ENCODE measurements around the gene SRBD1. TPM values are rescaled to one million over a fixed set of nuclear protein-coding genes. Genes with fewer than 3 reads are reported as not detected.

Gene SRBD1
- 35.0 TPM for polyA plus RNA-seq (2013)

GRCh38 chr2:45611020-45611859, at the start of gene SRBD1:
TSS of gene SRBD1 (minus strand) at chr2:45611267. CDS start at chr2:45605441, 5,826 bp downstream.
- POLR2A ChIA-PET, result interaction anchor here (0.7 to 1.3 kb wide), 2 partner anchors 23 to 338 kb away, joined by 4 to 8 read pairs; no protein-coding TSS in a partner anchor
- WGBS (ENCODE audit: insufficient coverage), result under 1% methylated on average over 32 of the region's 44 CpGs
- H3K36me3 ChIP-seq (ENCODE audit: control insufficient read depth in 4 of 4, insufficient read depth in 4 of 4, low read length in 3 of 4), result no peaks in the 10 kb centered on the region
- H3K27ac ChIP-seq (ENCODE audit: insufficient read depth in 1 of 2, low read depth in 1 of 2, low read length in 2 of 2, poor library complexity in 1 of 2, severe bottlenecking in 2 of 2), result peak within 1 kb of the TSS; percentile 74 to 92
- no peaks in the 10 kb centered on the region for H3K27me3 ChIP-seq (replicated peaks in 2 of 5; ENCODE audit: control insufficient read depth in 4 of 5, insufficient read depth in 5 of 5, low read length in 4 of 5)
- DNase-seq, result peak; percentile 94 to 96 (median 95)
- H3K4me1 ChIP-seq (ENCODE audit: control extremely low read depth in 1 of 4, control insufficient read depth in 4 of 4, insufficient read depth in 4 of 4, low read length in 3 of 4), result peaks cover 10 to 31% (median 21%) of the 10 kb centered on the region in 4 experiments
- CTCF ChIA-PET, result interaction anchor here (0.7 to 1.8 kb wide), 3 partner anchors 23 to 50 kb away, joined by 3 to 8 read pairs (median 3); no protein-coding TSS in a partner anchor
- H3K4me3 ChIP-seq (ENCODE audit: control insufficient read depth in 1 of 7, extremely low read depth in 1 of 7, insufficient read depth in 4 of 7, low read depth in 2 of 7, low read length in 6 of 7), result peak within 1 kb of the TSS; percentile 50 to 97 (median 85)
- H3K9me3 ChIP-seq (ENCODE audit: control extremely low read depth in 1 of 5, control insufficient read depth in 4 of 5, insufficient read depth in 2 of 5, low read depth in 1 of 5, low read length in 4 of 5), result no peaks in the 10 kb centered on the region

GRCh38 chr2:45654250-45654649, 43.2 kb upstream of the SRBD1 start:
- CTCF ChIA-PET, result interaction anchor here (1.2 to 1.3 kb wide), 2 partner anchors 19 to 29 kb away, joined by 3 to 4 read pairs; no protein-coding TSS in a partner anchor
- Histone ChIP-seq H3K9me3 (ENCODE audit: control extremely low read depth in 1 of 5, control insufficient read depth in 4 of 5, insufficient read depth in 2 of 5, low read depth in 1 of 5, low read length in 4 of 5) (no peaks in the 10 kb centered on the region), H3K4me1 (ENCODE audit: control extremely low read depth in 1 of 4, control insufficient read depth in 4 of 4, insufficient read depth in 4 of 4, low read length in 3 of 4) (peaks cover 3 to 30% (median 25%) of the 10 kb centered on the region in 4 experiments), H3K4me3 (ENCODE audit: control insufficient read depth in 1 of 7, extremely low read depth in 1 of 7, insufficient read depth in 4 of 7, low read depth in 2 of 7, low read length in 6 of 7) (no peak overlapping the region), H3K27ac (ENCODE audit: insufficient read depth in 1 of 2, low read depth in 1 of 2, low read length in 2 of 2, poor library complexity in 1 of 2, severe bottlenecking in 2 of 2) (no peak overlapping the region), H3K36me3 (ENCODE audit: control insufficient read depth in 4 of 4, insufficient read depth in 4 of 4, low read length in 3 of 4) (no peaks in the 10 kb centered on the region), H3K27me3 (replicated peaks in 2 of 5; ENCODE audit: control insufficient read depth in 4 of 5, insufficient read depth in 5 of 5, low read length in 4 of 5) (no peaks in the 10 kb centered on the region)
- POLR2A ChIA-PET, result no interaction called here
- no peak for DNase-seq
- 91% methylated on average over 3 of the region's 3 CpGs for WGBS (ENCODE audit: insufficient coverage)

- peak overlapping the region in 5 of 7 experiments; percentile 82 to 92 (median 88) for H3K4me3 ChIP-seq (ENCODE audit: control insufficient read depth in 1 of 7, extremely low read depth in 1 of 7, insufficient read depth in 4 of 7, low read depth in 2 of 7, low read length in 6 of 7)
- WGBS (ENCODE audit: insufficient coverage), result 93% methylated on average over 4 of the region's 5 CpGs
- no peaks in the 10 kb centered on the region for H3K36me3 ChIP-seq (ENCODE audit: control insufficient read depth in 4 of 4, insufficient read depth in 4 of 4, low read length in 3 of 4)
- H3K27ac ChIP-seq (ENCODE audit: insufficient read depth in 1 of 2, low read depth in 1 of 2, low read length in 2 of 2, poor library complexity in 1 of 2, severe bottlenecking in 2 of 2), result no peak overlapping the region
- H3K9me3 ChIP-seq (ENCODE audit: control extremely low read depth in 1 of 5, control insufficient read depth in 4 of 5, insufficient read depth in 2 of 5, low read depth in 1 of 5, low read length in 4 of 5), result no peaks in the 10 kb centered on the region
- CTCF ChIA-PET, result interaction anchor here (1.2 to 2.1 kb wide), 4 partner anchors 9 to 79 kb away, joined by 3 to 12 read pairs (median 4); no protein-coding TSS in a partner anchor
- POLR2A ChIA-PET, result no interaction called here
- DNase-seq, result no peak
- H3K4me1 ChIP-seq (ENCODE audit: control extremely low read depth in 1 of 4, control insufficient read depth in 4 of 4, insufficient read depth in 4 of 4, low read length in 3 of 4), result peaks cover 3 to 32% (median 25%) of the 10 kb centered on the region in 4 experiments
- no peaks in the 10 kb centered on the region for H3K27me3 ChIP-seq (replicated peaks in 2 of 5; ENCODE audit: control insufficient read depth in 4 of 5, insufficient read depth in 5 of 5, low read length in 4 of 5)
Measured at GRCh38 chr2:45653122-45653913, 42.3 kb upstream of the SRBD1 start.

- WGBS (ENCODE audit: insufficient coverage), result under 1% methylated on average over 44 of the region's 53 CpGs
- H3K27ac ChIP-seq (ENCODE audit: insufficient read depth in 1 of 2, low read depth in 1 of 2, low read length in 2 of 2, poor library complexity in 1 of 2, severe bottlenecking in 2 of 2), result no peak overlapping the region
- CTCF ChIA-PET, result interaction anchor here (0.6 to 2.1 kb wide), 7 partner anchors 9 to 1389 kb away, joined by 3 to 12 read pairs (median 3); no protein-coding TSS in a partner anchor
Measured at GRCh38 chr2:45652090-45653031, 41.3 kb upstream of the SRBD1 start.

GRCh38 chr2:45651415-45652089, 40.5 kb upstream of the SRBD1 start, which contains the start of gene PRKCE:
TSS of gene PRKCE (plus strand) at chr2:45651675.
- ChIA-PET CTCF (interaction anchor here (0.6 to 2.4 kb wide), 7 partner anchors 10 to 1388 kb away, joined by 3 to 12 read pairs (median 4); no protein-coding TSS in a partner anchor), POLR2A (interaction anchor here (0.6 kb wide), 1 partner anchor 80 kb away, joined by 5 read pairs; no protein-coding TSS in a partner anchor)
- Histone ChIP-seq H3K36me3 (ENCODE audit: control insufficient read depth in 4 of 4, insufficient read depth in 4 of 4, low read length in 3 of 4) (no peaks in the 10 kb centered on the region), H3K4me1 (ENCODE audit: control extremely low read depth in 1 of 4, control insufficient read depth in 4 of 4, insufficient read depth in 4 of 4, low read length in 3 of 4) (peaks cover 3 to 32% (median 25%) of the 10 kb centered on the region in 4 experiments), H3K4me3 (ENCODE audit: control insufficient read depth in 1 of 7, extremely low read depth in 1 of 7, insufficient read depth in 4 of 7, low read depth in 2 of 7, low read length in 6 of 7) (peak within 1 kb of the TSS; percentile 47 to 92 (median 88)), H3K27ac (ENCODE audit: insufficient read depth in 1 of 2, low read depth in 1 of 2, low read length in 2 of 2, poor library complexity in 1 of 2, severe bottlenecking in 2 of 2) (peak within 1 kb of the TSS; percentile 54 to 73), H3K9me3 (ENCODE audit: control extremely low read depth in 1 of 5, control insufficient read depth in 4 of 5, insufficient read depth in 2 of 5, low read depth in 1 of 5, low read length in 4 of 5) (no peaks in the 10 kb centered on the region), H3K27me3 (replicated peaks in 2 of 5; ENCODE audit: control insufficient read depth in 4 of 5, insufficient read depth in 5 of 5, low read length in 4 of 5) (no peaks in the 10 kb centered on the region)
- WGBS (ENCODE audit: insufficient coverage), result under 1% methylated on average over 22 of the region's 66 CpGs
- peak in 2 of 3 donors; percentile 47 to 58 for DNase-seq

More at GRCh38 chr2:45652090-45653031, 41.3 kb upstream of the SRBD1 start:
- Histone ChIP-seq H3K4me3 (ENCODE audit: control insufficient read depth in 1 of 7, extremely low read depth in 1 of 7, insufficient read depth in 4 of 7, low read depth in 2 of 7, low read length in 6 of 7) (peak overlapping the region; percentile 47 to 92 (median 88)), H3K9me3 (ENCODE audit: control extremely low read depth in 1 of 5, control insufficient read depth in 4 of 5, insufficient read depth in 2 of 5, low read depth in 1 of 5, low read length in 4 of 5) (no peaks in the 10 kb centered on the region), H3K4me1 (ENCODE audit: control extremely low read depth in 1 of 4, control insufficient read depth in 4 of 4, insufficient read depth in 4 of 4, low read length in 3 of 4) (peaks cover 3 to 32% (median 25%) of the 10 kb centered on the region in 4 experiments), H3K27me3 (replicated peaks in 2 of 5; ENCODE audit: control insufficient read depth in 4 of 5, insufficient read depth in 5 of 5, low read length in 4 of 5) (no peaks in the 10 kb centered on the region), H3K36me3 (ENCODE audit: control insufficient read depth in 4 of 4, insufficient read depth in 4 of 4, low read length in 3 of 4) (no peaks in the 10 kb centered on the region)
- POLR2A ChIA-PET, result no interaction called here
- DNase-seq, result peak in 2 of 3 donors; percentile 49 to 66

All from common myeloid progenitor, CD34-positive (primary cell).